ENCODE results near the gene TPPP2. TPM values are rescaled to one million over a fixed set of nuclear protein-coding genes. Genes with fewer than 3 reads are reported as not detected.
"Not testable (repeated sequence)": the region's sequence is repeated elsewhere in the genome, so short reads cannot be mapped to it uniquely, and the experiment has no call there.

Gene TPPP2
- not detected for total RNA-seq
- not detected for total RNA-seq (2013)
- total RNA-seq, result 0 to 0.07 (median 0) reads per million in 29 experiments

DNA sequence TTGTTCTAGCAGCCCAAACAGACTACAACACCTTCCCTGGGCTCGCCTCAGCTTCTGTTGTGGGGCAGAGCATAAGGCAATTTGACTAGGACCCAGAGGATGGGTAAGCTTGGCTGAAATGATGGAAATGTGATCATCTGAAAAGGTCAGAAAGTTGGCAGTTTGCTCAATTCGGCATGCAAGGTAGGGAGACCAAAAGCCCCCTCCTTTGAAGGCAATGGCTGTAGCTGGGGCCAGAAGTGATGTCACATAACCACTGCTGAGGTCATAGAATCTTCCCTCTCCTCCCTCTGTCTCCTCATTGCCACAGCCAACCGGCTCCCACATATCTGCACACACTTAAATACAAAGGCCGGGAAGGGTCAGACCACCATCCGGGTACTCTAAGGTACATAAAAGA, at the start of gene TPPP2:
Gene TPPP2 (plus strand): TSS at position 301 of the 400 bp plus-strand sequence. CDS start 365 bp downstream, outside the sequence.
- Mint-ChIP-seq H3K27ac (no peak within 1 kb of the TSS), H3K9me3 (no peaks in the 10 kb centered on the region), H3K27me3 (no peaks in the 10 kb centered on the region), H3K36me3 (no peaks in the 10 kb centered on the region), H3K4me1 (peaks cover 0 to 2% (median 1%) of the 10 kb centered on the region in 3 donors), H3K4me3 (no peak within 1 kb of the TSS)
- H3K4me1 ChIP-seq (ENCODE audit: control insufficient read depth in 1 of 2, extremely low read depth in 1 of 2, insufficient read depth in 2 of 2, low read length in 2 of 2), result peaks cover 0 to 9% of the 10 kb centered on the region in 2 experiments
- no peak within 1 kb of the TSS for H3K4me3 ChIP-seq (ENCODE audit: control insufficient read depth in 1 of 2, extremely low read depth in 1 of 2, low read length in 1 of 2)
- H3K27ac ChIP-seq (ENCODE audit: low read length), result no peak within 1 kb of the TSS
- ChIA-PET POLR2A (no interaction called here), CTCF (interaction anchor here in 1 of 2 donors (0.6 kb wide), 1 partner anchor 428 kb away, joined by 13 read pairs; no protein-coding TSS in a partner anchor)
- no peaks in the 10 kb centered on the region for H3K9me3 ChIP-seq
- ATAC-seq (replicated peaks in 1 of 4) (no peak), DNase-seq (no peak)
- peaks cover 0 to 14% of the 10 kb centered on the region in 2 experiments for H3K27me3 ChIP-seq (replicated peaks in 1 of 2; ENCODE audit: control insufficient read depth in 2 of 2, extremely low read depth in 1 of 2, insufficient read depth in 2 of 2, low read length in 1 of 2)
- H3K36me3 ChIP-seq (ENCODE audit: control insufficient read depth in 2 of 2, extremely low read depth in 1 of 2, insufficient read depth in 1 of 2, low read length in 1 of 2), result no peaks in the 10 kb centered on the region
- WGBS (ENCODE audit: insufficient coverage), result 93% methylated on average over 2 of the region's 5 CpGs

- ChIA-PET POLR2A (interaction anchor here in 1 of 2 donors (0.7 kb wide), 1 partner anchor 16 kb away, joined by 3 read pairs; no protein-coding TSS in a partner anchor), CTCF (interaction anchor here in 1 of 2 donors (0.5 kb wide), 1 partner anchor 127 kb away, joined by 3 read pairs; no protein-coding TSS in a partner anchor)
- Mint-ChIP-seq H3K36me3 (no peaks in the 10 kb centered on the region), H3K9me3 (no peaks in the 10 kb centered on the region), H3K4me1 (no peaks in the 10 kb centered on the region), H3K27ac (no peak overlapping the region), H3K27me3 (peaks cover 8 to 12% of the 10 kb centered on the region in 2 donors), H3K4me3 (no peak overlapping the region)
- no peaks in the 10 kb centered on the region for H3K36me3 ChIP-seq (ENCODE audit: control insufficient read depth in 2 of 2, extremely low read depth in 1 of 2, insufficient read depth in 1 of 2, low read length in 1 of 2)
- ATAC-seq (replicated peaks in 1 of 4) (no peak), DNase-seq (no peak)
- H3K27ac ChIP-seq (ENCODE audit: low read length), result no peak overlapping the region
- no peaks in the 10 kb centered on the region for H3K4me1 ChIP-seq (ENCODE audit: control insufficient read depth in 1 of 2, extremely low read depth in 1 of 2, insufficient read depth in 2 of 2, low read length in 2 of 2)
- 100% methylated on average over 1 of the region's 1 CpG for WGBS (ENCODE audit: insufficient coverage)
- H3K4me3 ChIP-seq (ENCODE audit: control insufficient read depth in 1 of 2, extremely low read depth in 1 of 2, low read length in 1 of 2), result no peak overlapping the region
- H3K9me3 ChIP-seq, result no peaks in the 10 kb centered on the region
- peaks cover 0 to 5% of the 10 kb centered on the region in 2 experiments for H3K27me3 ChIP-seq (replicated peaks in 1 of 2; ENCODE audit: control insufficient read depth in 2 of 2, extremely low read depth in 1 of 2, insufficient read depth in 2 of 2, low read length in 1 of 2)
Measured at GRCh38 chr14:20980906-20981305, 49.1 kb upstream of the TPPP2 start.

DNA sequence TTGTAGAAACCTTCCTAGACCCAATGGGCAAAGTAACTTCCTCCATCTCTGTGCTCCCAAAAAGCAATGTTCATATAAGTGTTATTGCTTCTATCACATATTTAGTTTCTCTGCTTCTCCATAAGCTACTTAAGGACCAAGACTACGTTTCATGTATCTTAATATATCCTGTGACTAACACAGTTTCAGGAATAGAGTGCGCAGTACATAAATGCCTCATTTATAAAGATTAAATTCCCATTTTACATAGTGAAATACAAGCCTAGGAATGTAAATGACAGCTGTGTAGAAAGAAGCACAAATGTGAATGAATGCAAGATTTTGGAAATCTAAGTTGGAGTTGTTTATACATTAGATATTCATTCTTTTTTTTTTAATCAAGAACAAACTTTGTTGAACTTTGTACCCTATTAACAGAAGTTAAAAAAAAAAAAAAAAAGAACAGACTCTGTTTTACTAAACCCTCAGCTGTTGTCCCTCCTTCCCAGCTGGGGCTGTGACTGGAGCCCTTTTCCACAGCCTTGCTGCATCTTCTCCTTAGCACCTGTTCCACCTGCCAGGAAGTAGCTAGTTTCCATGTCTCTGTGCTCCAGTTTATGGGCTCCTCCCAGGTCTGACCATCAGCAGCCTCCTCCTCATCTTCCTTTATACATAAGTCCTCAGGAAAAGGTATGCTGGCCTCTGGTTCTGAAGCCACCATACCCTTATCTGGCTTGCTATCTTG, 47.2 kb upstream of the TPPP2 start:
- ChIA-PET CTCF (interaction anchor here (0.7 to 1.1 kb wide), 3 partner anchors 12 to 15 kb away, joined by 3 to 4 read pairs (median 3); no protein-coding TSS in a partner anchor), POLR2A (interaction anchor here in 1 of 2 donors (0.6 kb wide), 1 partner anchor 112 kb away, joined by 6 read pairs; no protein-coding TSS in a partner anchor)
- WGBS (ENCODE audit: insufficient coverage), result no CpG with 5 or more reads among the region's 2 CpGs
- Mint-ChIP-seq H3K4me3 (no peak overlapping the region), H3K9me3 (no peaks in the 10 kb centered on the region), H3K27ac (no peak overlapping the region), H3K36me3 (no peaks in the 10 kb centered on the region), H3K4me1 (no peaks in the 10 kb centered on the region), H3K27me3 (peaks cover 8 to 12% of the 10 kb centered on the region in 2 donors)
- peaks cover 0 to 5% of the 10 kb centered on the region in 2 experiments for H3K27me3 ChIP-seq (replicated peaks in 1 of 2; ENCODE audit: control insufficient read depth in 2 of 2, extremely low read depth in 1 of 2, insufficient read depth in 2 of 2, low read length in 1 of 2)
- no peaks in the 10 kb centered on the region for H3K9me3 ChIP-seq
- H3K36me3 ChIP-seq (ENCODE audit: control insufficient read depth in 2 of 2, extremely low read depth in 1 of 2, insufficient read depth in 1 of 2, low read length in 1 of 2), result no peaks in the 10 kb centered on the region
- H3K27ac ChIP-seq (ENCODE audit: low read length), result no peak overlapping the region
- DNase-seq (no peak), ATAC-seq (replicated peaks in 1 of 4) (no peak)
- H3K4me1 ChIP-seq (ENCODE audit: control insufficient read depth in 1 of 2, extremely low read depth in 1 of 2, insufficient read depth in 2 of 2, low read length in 2 of 2), result no peaks in the 10 kb centered on the region
- H3K4me3 ChIP-seq (ENCODE audit: control insufficient read depth in 1 of 2, extremely low read depth in 1 of 2, low read length in 1 of 2), result no peak overlapping the region

- H3K4me3 ChIP-seq (ENCODE audit: control insufficient read depth in 1 of 2, extremely low read depth in 1 of 2, low read length in 1 of 2); CTCF ChIA-PET; ATAC-seq (replicated peaks in 1 of 4); H3K27ac Mint-ChIP-seq; H3K27ac ChIP-seq (ENCODE audit: low read length); H3K27me3 Mint-ChIP-seq; H3K27me3 ChIP-seq (replicated peaks in 1 of 2; ENCODE audit: control insufficient read depth in 2 of 2, extremely low read depth in 1 of 2, insufficient read depth in 2 of 2, low read length in 1 of 2); H3K9me3 Mint-ChIP-seq; H3K36me3 ChIP-seq (ENCODE audit: control insufficient read depth in 2 of 2, extremely low read depth in 1 of 2, insufficient read depth in 1 of 2, low read length in 1 of 2); DNase-seq; POLR2A ChIA-PET; H3K4me3 Mint-ChIP-seq; H3K36me3 Mint-ChIP-seq; H3K9me3 ChIP-seq: not testable (repeated sequence)
- H3K4me1 ChIP-seq (ENCODE audit: control insufficient read depth in 1 of 2, extremely low read depth in 1 of 2, insufficient read depth in 2 of 2, low read length in 2 of 2), result peaks cover 5 to 13% of the 10 kb centered on the region in 2 experiments
- peaks cover 9 to 18% (median 14%) of the 10 kb centered on the region in 3 donors for H3K4me1 Mint-ChIP-seq
- no CpG with 5 or more reads among the region's 4 CpGs for WGBS (ENCODE audit: insufficient coverage)
Measured at GRCh38 chr14:20985650-20986049, 44.4 kb upstream of the TPPP2 start.

DNA sequence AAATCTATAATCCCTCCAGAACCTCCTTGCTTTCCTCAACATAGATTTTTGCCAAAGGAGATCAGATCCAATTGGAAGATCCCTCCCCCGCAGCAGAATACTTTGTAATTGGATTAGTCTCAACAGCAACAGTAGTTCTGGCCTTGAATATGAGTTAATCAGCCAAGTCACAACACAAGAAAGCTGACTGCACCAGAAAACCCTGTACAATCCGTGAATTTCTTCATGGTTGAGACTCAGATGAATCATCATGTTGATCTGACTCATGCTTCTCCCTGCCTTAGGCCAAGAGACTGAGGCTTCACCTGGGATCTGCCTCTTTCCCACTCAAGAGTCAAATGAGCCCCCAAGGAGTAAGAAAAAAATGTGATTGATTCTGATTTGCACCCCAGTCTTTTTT, 43.2 kb upstream of the TPPP2 start:
- ChIA-PET CTCF (no interaction called here), POLR2A (no interaction called here)
- Histone ChIP-seq H3K9me3 (no peaks in the 10 kb centered on the region), H3K4me1 (ENCODE audit: control insufficient read depth in 1 of 2, extremely low read depth in 1 of 2, insufficient read depth in 2 of 2, low read length in 2 of 2) (peaks cover 10 to 23% of the 10 kb centered on the region in 2 experiments), H3K27me3 (replicated peaks in 1 of 2; ENCODE audit: control insufficient read depth in 2 of 2, extremely low read depth in 1 of 2, insufficient read depth in 2 of 2, low read length in 1 of 2) (peaks cover 0 to 5% of the 10 kb centered on the region in 2 experiments), H3K36me3 (ENCODE audit: control insufficient read depth in 2 of 2, extremely low read depth in 1 of 2, insufficient read depth in 1 of 2, low read length in 1 of 2) (peaks cover 0 to 1% of the 10 kb centered on the region in 2 donors), H3K27ac (ENCODE audit: low read length) (no peak overlapping the region), H3K4me3 (ENCODE audit: control insufficient read depth in 1 of 2, extremely low read depth in 1 of 2, low read length in 1 of 2) (no peak overlapping the region)
- H3K4me3 Mint-ChIP-seq, result no peak overlapping the region
- 20% methylated on average over 1 of the region's 2 CpGs for whole genome bisulfite sequencing (ENCODE audit: insufficient coverage)
- no peak for DNase-seq
- peaks cover 6 to 8% of the 10 kb centered on the region in 2 donors for H3K27me3 Mint-ChIP-seq
- peaks cover under 1% of the 10 kb centered on the region for H3K36me3 Mint-ChIP-seq
- H3K4me1 Mint-ChIP-seq, result peaks cover 21 to 27% (median 25%) of the 10 kb centered on the region in 3 donors
- no peak for ATAC-seq (replicated peaks in 1 of 4)
- H3K27ac Mint-ChIP-seq, result no peak overlapping the region
- H3K9me3 Mint-ChIP-seq, result no peaks in the 10 kb centered on the region

- WGBS (ENCODE audit: insufficient coverage), result 92% methylated on average over 2 of the region's 15 CpGs
- no peaks in the 10 kb centered on the region for H3K27me3 ChIP-seq (replicated peaks in 1 of 2; ENCODE audit: control insufficient read depth in 2 of 2, extremely low read depth in 1 of 2, insufficient read depth in 2 of 2, low read length in 1 of 2)
- peaks cover 0 to 22% of the 10 kb centered on the region in 2 donors for H3K36me3 ChIP-seq (ENCODE audit: control insufficient read depth in 2 of 2, extremely low read depth in 1 of 2, insufficient read depth in 1 of 2, low read length in 1 of 2)
- H3K9me3 Mint-ChIP-seq, result no peaks in the 10 kb centered on the region
- H3K27ac ChIP-seq (ENCODE audit: low read length), result peak overlapping the region; percentile 69
- DNase-seq, result peak in 1 of 35 experiments; percentile 14
- no peaks in the 10 kb centered on the region for H3K9me3 ChIP-seq
- peaks cover 28 to 31% (median 29%) of the 10 kb centered on the region in 3 donors for H3K4me1 Mint-ChIP-seq
- peak overlapping the region; percentile 43 to 97 (median 62) for H3K4me3 Mint-ChIP-seq
- peaks cover 10 to 25% of the 10 kb centered on the region in 2 experiments for H3K4me1 ChIP-seq (ENCODE audit: control insufficient read depth in 1 of 2, extremely low read depth in 1 of 2, insufficient read depth in 2 of 2, low read length in 2 of 2)
- peaks cover 0 to 2% of the 10 kb centered on the region in 2 donors for H3K27me3 Mint-ChIP-seq
- ChIA-PET CTCF (interaction anchor here in 1 of 2 donors (1.4 kb wide), 1 partner anchor 17 kb away, joined by 8 read pairs; no protein-coding TSS in a partner anchor), POLR2A (interaction anchor here in 1 of 2 donors (0.6 kb wide), 1 partner anchor 23 kb away, joined by 3 read pairs; no protein-coding TSS in a partner anchor)
- peak overlapping the region; percentile 49 to 71 for H3K27ac Mint-ChIP-seq
- H3K4me3 ChIP-seq (ENCODE audit: control insufficient read depth in 1 of 2, extremely low read depth in 1 of 2, low read length in 1 of 2), result peak overlapping the region; percentile 2 to 93
- no peak for ATAC-seq (replicated peaks in 1 of 4)
- H3K36me3 Mint-ChIP-seq, result peaks cover 13% of the 10 kb centered on the region
Measured at GRCh38 chr14:20988717-20989470, 41.1 kb upstream of the TPPP2 start.
